ENCODE data around the gene F2RL2. TPM values are rescaled to one million over a fixed set of nuclear protein-coding genes. Genes with fewer than 3 reads are reported as not detected.
A peak's percentile ranks its signal among the peaks of the same experiment; 100 is the strongest.

F2RL2 gene
- total RNA-seq, 1 donor from 2014 or later = 2.4 TPM

DNA sequence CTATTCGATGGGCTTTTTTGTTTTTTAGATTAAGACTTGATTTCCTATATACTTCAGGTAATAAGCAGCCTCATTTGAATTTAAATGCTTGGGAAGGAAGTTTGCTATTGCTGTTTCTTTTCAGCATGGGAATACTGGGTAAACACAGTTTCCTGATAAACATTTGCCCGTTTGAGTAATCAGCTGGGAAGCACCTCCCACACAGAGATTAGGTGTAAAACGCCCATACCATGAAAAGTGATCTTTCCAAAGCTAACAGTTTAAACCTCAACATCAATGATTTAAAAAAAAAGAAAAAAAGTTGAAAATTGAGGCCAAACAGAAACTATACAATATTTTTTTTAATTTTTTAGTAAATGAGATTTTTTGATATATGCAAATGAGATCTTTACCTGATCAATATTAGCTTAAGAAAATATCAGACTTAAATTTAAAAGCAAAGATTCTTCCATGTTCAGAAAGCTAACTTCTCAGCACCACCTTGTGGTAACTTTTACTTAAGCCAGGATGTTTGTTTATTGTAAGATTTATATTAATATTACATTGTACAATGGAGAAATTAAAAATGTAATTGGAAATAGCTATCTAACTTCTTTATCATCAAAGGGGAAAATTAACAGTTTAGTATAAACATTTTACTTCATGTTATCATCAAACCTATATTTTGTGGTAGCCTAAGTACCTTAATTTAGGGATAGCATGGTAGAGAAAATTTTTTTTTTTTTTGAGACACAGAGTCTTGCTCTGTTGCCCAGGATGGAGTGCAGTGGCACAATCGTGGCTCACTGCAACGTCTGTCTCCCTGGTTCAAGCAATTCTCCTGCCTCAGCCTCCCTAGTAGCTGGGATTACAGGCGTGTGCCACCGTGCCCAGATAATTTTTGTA, 39.8 kb downstream of the F2RL2 start:
- Mint-ChIP-seq H3K27me3 (ENCODE audit: low read depth) (no peaks in the 10 kb centered on the region), H3K27ac (no peak overlapping the region), H3K36me3 (no peaks in the 10 kb centered on the region), H3K4me1 (peaks cover 19% of the 10 kb centered on the region), H3K9me3 (no peaks in the 10 kb centered on the region), H3K4me3 (no peak overlapping the region)
- peak; percentile 65 for TF ChIP-seq CTCF (IDR thresholded peaks at IDR 0.05; ENCODE audit: unreplicated experiment)
- no peak for DNase-seq (ENCODE audit: low spot score in 2 of 2, unreplicated experiment in 2 of 2)

DNA sequence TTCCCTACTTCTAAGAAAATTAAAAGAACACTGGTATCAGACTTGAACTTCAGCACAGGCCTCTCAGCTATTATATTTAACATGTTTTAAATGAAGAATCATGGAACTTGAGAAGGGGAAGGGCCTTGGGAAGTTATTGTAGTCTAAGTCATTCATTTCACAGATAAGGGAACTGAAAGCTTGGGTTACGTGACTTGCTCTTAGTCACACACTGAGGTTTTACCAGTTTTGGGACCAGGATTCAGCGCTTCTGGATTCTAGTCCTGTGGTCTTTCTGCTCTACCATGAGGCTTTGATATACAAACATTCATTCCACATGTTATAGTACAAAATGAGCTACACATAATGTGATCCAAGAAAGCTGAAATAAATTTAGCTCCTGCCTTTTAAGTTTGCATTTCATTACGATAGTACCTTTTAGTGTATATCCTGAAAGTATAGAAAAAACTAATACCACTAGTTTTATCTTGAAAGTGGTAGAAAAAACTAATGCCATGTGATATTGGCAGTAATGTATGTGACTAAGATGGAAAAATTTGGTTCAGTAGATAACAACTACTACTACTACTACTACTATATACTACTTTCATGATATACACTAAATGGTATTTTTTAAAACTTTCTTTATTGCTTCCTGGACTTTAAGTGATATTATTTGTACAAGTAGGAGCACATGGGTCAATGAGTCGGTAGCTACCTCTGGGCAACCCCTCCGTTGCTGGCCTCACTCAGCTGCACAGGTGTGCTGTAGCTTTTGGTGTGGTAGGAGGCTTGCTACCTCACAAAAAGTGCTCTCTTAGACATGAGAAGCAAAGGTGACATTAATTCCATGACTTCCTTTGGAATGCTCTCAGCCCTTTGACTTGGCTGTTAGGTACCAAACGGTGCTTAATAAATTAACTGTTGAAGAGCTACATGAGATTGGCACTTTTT, 40.7 kb downstream of the F2RL2 start:
- no peaks in the 10 kb centered on the region for H3K36me3 Mint-ChIP-seq

DNA sequence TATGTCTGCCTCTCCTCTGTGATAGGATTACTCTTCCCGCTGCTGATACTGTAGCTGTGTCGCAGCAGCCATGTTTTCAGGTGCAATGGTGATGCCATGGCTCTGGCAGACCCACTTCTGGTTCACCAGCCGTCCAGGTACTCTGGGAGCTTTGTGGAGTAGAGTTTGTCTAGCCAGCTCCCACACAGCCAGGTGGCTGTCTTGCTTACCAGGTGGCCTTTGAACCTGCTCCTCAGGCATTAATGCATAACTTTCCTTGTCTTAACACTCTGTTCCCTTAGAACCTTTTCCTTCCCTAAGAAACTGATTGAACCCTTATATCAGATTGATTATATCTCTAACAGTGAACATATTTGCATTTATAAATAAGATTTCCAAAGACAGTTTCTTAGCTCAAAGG, 42.2 kb downstream of the F2RL2 start:
- Mint-ChIP-seq H3K27me3 (ENCODE audit: low read depth) (no peaks in the 10 kb centered on the region), H3K4me3 (no peak overlapping the region), H3K4me1 (peaks cover 28% of the 10 kb centered on the region), H3K27ac (no peak overlapping the region), H3K9me3 (no peaks in the 10 kb centered on the region), H3K36me3 (no peaks in the 10 kb centered on the region)
- no peak for DNase-seq (ENCODE audit: low spot score in 2 of 2, unreplicated experiment in 2 of 2)
- no peak for TF ChIP-seq CTCF (IDR thresholded peaks at IDR 0.05; ENCODE audit: unreplicated experiment)

More for the DNA sequence above, 40.7 kb downstream of the F2RL2 start:
- H3K4me3 Mint-ChIP-seq = no peak overlapping the region
- DNase-seq (ENCODE audit: low spot score in 2 of 2, unreplicated experiment in 2 of 2) = no peak
- peaks cover 25% of the 10 kb centered on the region for H3K4me1 Mint-ChIP-seq
- no peak for TF ChIP-seq CTCF (IDR thresholded peaks at IDR 0.05; ENCODE audit: unreplicated experiment)
- H3K9me3 Mint-ChIP-seq = no peaks in the 10 kb centered on the region
- peak overlapping the region; percentile 33 for H3K27ac Mint-ChIP-seq
- no peaks in the 10 kb centered on the region for H3K27me3 Mint-ChIP-seq (ENCODE audit: low read depth)

DNA sequence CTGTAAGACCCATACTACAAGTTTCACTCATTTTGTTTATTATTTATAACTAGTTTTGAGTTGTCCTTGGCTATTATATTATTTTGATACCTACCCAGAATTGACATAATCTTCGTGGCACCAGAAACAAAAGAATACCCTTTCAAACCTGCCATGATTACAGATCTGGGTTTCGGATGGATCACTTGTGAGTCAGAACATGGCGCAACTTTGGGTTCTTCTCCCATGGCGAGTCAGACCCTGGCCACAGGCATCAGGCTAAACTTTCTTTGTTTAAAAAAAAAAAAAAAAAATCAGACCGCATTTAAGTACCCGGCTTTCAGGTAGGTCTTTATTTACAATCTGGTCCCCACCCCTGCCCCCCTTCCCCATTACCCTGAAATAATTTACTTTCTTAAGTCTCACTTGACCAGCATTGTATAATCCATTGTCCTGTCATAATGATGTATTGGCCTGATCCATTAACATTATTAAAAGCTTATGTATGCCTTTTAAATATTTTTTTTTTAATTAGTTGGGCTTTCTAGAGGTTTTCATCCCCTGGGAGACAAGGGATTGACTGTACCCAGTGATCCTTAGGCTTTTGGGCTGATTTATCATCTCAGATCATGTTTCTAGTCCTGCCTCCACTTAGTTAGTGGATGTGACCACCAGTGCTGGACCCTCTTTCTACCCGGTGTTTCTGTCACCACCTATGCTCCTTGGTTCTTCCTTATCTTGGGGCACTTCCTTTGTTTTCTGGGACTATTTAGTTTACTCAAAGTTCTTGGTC, 43.9 kb downstream of the F2RL2 start:
- H3K9me3 Mint-ChIP-seq = no peaks in the 10 kb centered on the region
- DNase-seq (ENCODE audit: low spot score in 2 of 2, unreplicated experiment in 2 of 2) = no peak
- H3K4me1 Mint-ChIP-seq = peaks cover 25% of the 10 kb centered on the region
- no peak overlapping the region for H3K27ac Mint-ChIP-seq
- no peaks in the 10 kb centered on the region for H3K27me3 Mint-ChIP-seq (ENCODE audit: low read depth)
- TF ChIP-seq CTCF (IDR thresholded peaks at IDR 0.05; ENCODE audit: unreplicated experiment) = no peak
- no peak overlapping the region for H3K4me3 Mint-ChIP-seq
- H3K36me3 Mint-ChIP-seq = no peaks in the 10 kb centered on the region

- H3K4me3 Mint-ChIP-seq = no peak overlapping the region
- peaks cover 23% of the 10 kb centered on the region for H3K4me1 Mint-ChIP-seq
- H3K27me3 Mint-ChIP-seq (ENCODE audit: low read depth) = no peaks in the 10 kb centered on the region
- peak overlapping the region; percentile 56 for H3K27ac Mint-ChIP-seq
- no peaks in the 10 kb centered on the region for H3K36me3 Mint-ChIP-seq
- no peak for DNase-seq (ENCODE audit: low spot score in 2 of 2, unreplicated experiment in 2 of 2)
- no peaks in the 10 kb centered on the region for H3K9me3 Mint-ChIP-seq
- TF ChIP-seq CTCF (IDR thresholded peaks at IDR 0.05; ENCODE audit: unreplicated experiment) = no peak
These were observed 46.2 kb downstream of the F2RL2 start for GRCh38 chr5:76576996-76577395.

All from mesothelial cell of epicardium (in vitro differentiated cells).